Endothelial cell of umbilical vein (primary cell): ENCODE data around the gene KHNYN. TPM values are rescaled to one million over a fixed set of nuclear protein-coding genes. Genes with fewer than 3 reads are reported as not detected.

ENCODE experiments used
- BruUV-seq: library from RNA; stranded (reverse); fragments of 400-500 nt; replicated peaks from 2 replicates; lab custom pipeline; 2021; lab: Mats Ljungman, UMichigan
- CTCF ChIA-PET: fragments of 300-600, 350-600 bp; sonication (Branson Sonifier 250); formaldehyde crosslinking; loops from one replicate; lab custom pipeline; 2021; ENCODE audit warnings: antibody characterized with exemption, inconsistent platforms; lab: Charles Lee
- POLR2A ChIA-PET: fragments of 300-600, 350-600 bp; sonication (Branson Sonifier 250); formaldehyde crosslinking; loops from one replicate; lab custom pipeline; 2021; ENCODE audit warnings: antibody characterized with exemption, inconsistent platforms; lab: Charles Lee
- DNase-seq: peaks from one replicate; pipeline ENCODE4 v3.0.0-alpha.2; 2011; ENCODE audit warnings: low read depth, low spot score
- FAIRE-seq: peaks from 2 replicates; lab custom pipeline; 2011; peaks lifted over from hg19 to GRCh38; lab: Jason Lieb, UNC
- H2AFZ ChIP-seq: 2 replicates; pipeline ENCODE4 v1.6.0; 2012; ENCODE audit warnings: low read depth, low read length, control low read depth, inconsistent platforms
- H3K27ac ChIP-seq: 2 replicates; pipeline ENCODE4 v1.5.1; 2011; ENCODE audit warnings: low read depth, mild to moderate bottlenecking, control low read depth, low read length, moderate library complexity; ENCODE audit not compliant: insufficient read depth
- H3K27me3 ChIP-seq, 2 experiments: 2 replicates each; pipeline versions ENCODE4 v1.6.0 to v1.6.1; 2011; ENCODE audit warnings: low read length in 2 of 2, mixed read lengths in 1 of 2; ENCODE audit not compliant: control insufficient read depth in 2 of 2, insufficient read depth in 2 of 2
- H3K36me3 ChIP-seq, 2 experiments: 2 replicates in 1 of 2; 3 replicates in 1 of 2; pipeline ENCODE4 v1.5.1; 2011; ENCODE audit warnings: low read length in 2 of 2, mild to moderate bottlenecking in 1 of 2, moderate library complexity in 1 of 2; ENCODE audit not compliant: control insufficient read depth in 2 of 2, insufficient read depth in 2 of 2; ENCODE audit errors: extremely low read depth in 1 of 2
- H3K4me1 ChIP-seq: 3 replicates; pipeline ENCODE4 v1.5.1; 2011; ENCODE audit warnings: mild to moderate bottlenecking, low read length; ENCODE audit not compliant: control insufficient read depth, insufficient read depth; ENCODE audit errors: extremely low read depth
- H3K4me2 ChIP-seq: 2 replicates; pipeline ENCODE4 v1.6.1; 2011; ENCODE audit warnings: low read length, control low read depth, mixed read lengths; ENCODE audit not compliant: insufficient read depth
- H3K4me3 ChIP-seq, 3 experiments: fragments of 200-600 bp in 1 of 3; sonication (generic), shearing (Covaris generic) in 1 of 3; replicated peaks in 1 of 3; 2 replicates each; pipeline ENCODE4 v1.5.1; 2011 to 2016; ENCODE audit warnings: control low read depth in 3 of 3, low read length in 3 of 3, mild to moderate bottlenecking in 2 of 3, inconsistent platforms in 1 of 3, low read depth in 1 of 3, moderate library complexity in 1 of 3; ENCODE audit not compliant: insufficient read depth in 1 of 3
- H3K79me2 ChIP-seq: 2 replicates; pipeline ENCODE4 v1.6.0; 2012; ENCODE audit warnings: low read length, inconsistent platforms; ENCODE audit not compliant: control insufficient read depth, insufficient read depth
- H3K9ac ChIP-seq: replicated peaks from 2 replicates; pipeline ENCODE3; 2011; ENCODE audit warnings: low read length, control low read depth; ENCODE audit not compliant: insufficient read depth; ENCODE audit errors: extremely low read depth
- H3K9me1 ChIP-seq: replicated peaks from 3 replicates; pipeline ENCODE4 v1.6.0; 2011; ENCODE audit warnings: mild to moderate bottlenecking, low read length; ENCODE audit not compliant: control insufficient read depth, insufficient read depth; ENCODE audit errors: extremely low read depth
- H3K9me3 ChIP-seq: replicated peaks from 2 replicates; pipeline ENCODE4 v1.5.1; 2012; ENCODE audit warnings: low read length, inconsistent platforms; ENCODE audit not compliant: control insufficient read depth, insufficient read depth
- H4K20me1 ChIP-seq: replicated peaks from 2 replicates; pipeline ENCODE3; 2011; ENCODE audit warnings: mild to moderate bottlenecking, low read length; ENCODE audit not compliant: control insufficient read depth, insufficient read depth; ENCODE audit errors: extremely low read depth
- EZH2 ChIP-seq: IDR thresholded peaks from 2 replicates; pipeline ENCODE4 v1.6.1; 2012; ENCODE audit warnings: borderline replicate concordance, low read depth, mild to moderate bottlenecking, moderate library complexity, low read length, inconsistent platforms; ENCODE audit not compliant: severe bottlenecking
- FOS ChIP-seq: IDR thresholded peaks from 2 replicates; pipeline ENCODE4 v1.6.1; 2011; ENCODE audit warnings: mild to moderate bottlenecking, low read length, moderate library complexity, borderline replicate concordance; ENCODE audit not compliant: insufficient read depth
- GATA2 ChIP-seq: IDR thresholded peaks from 2 replicates; pipeline ENCODE4 v1.7.0; 2011; ENCODE audit warnings: low read depth, mild to moderate bottlenecking, moderate library complexity, mixed read lengths, low read length; ENCODE audit not compliant: insufficient read length, insufficient read depth
- MYC ChIP-seq: IDR thresholded peaks from one replicate; pipeline ENCODE4 v1.6.1; 2011; ENCODE audit warnings: mild to moderate bottlenecking, low read depth, low read length
- POLR2A ChIP-seq: IDR thresholded peaks from 2 replicates; pipeline ENCODE4 v1.6.1; 2012; ENCODE audit warnings: low read depth, mild to moderate bottlenecking, control low read depth, low read length
- POLR2AphosphoS5 ChIP-seq: IDR thresholded peaks from 2 replicates; pipeline ENCODE4 v1.6.1; 2012; ENCODE audit warnings: low read depth, mild to moderate bottlenecking, control low read depth, low read length, moderate library complexity; ENCODE audit not compliant: insufficient read depth
- dilution Hi-C: fragments of 300-500 bp; cut with MboI; formaldehyde crosslinking; loops from one replicate; pipeline ENCODE4 v1.15.0; 2019; ENCODE audit warnings: low sequenced_read_pairs; ENCODE audit not compliant: extremely low pct_ligation_motif_present
- intact Hi-C: fragments of 100-400 bp; cut with micrococcal nuclease; formaldehyde crosslinking; loops from one replicate; pipeline ENCODE4 v1.10.0; 2022
- polyA plus RNA-seq, 4 experiments: library from polyadenylated mRNA; depleted of rRNA in 3 of 4; stranded (reverse) in 3 of 4; unstranded in 1 of 4; fragments of >200 nt; gene quantifications; 2 replicates each; pipeline versions ENCODE4 v1.2.1 to v1.2.3, GENCODE V29; 2011 to 2012; ENCODE audit warnings: missing spikeins in 1 of 4
- total RNA-seq: library from RNA; stranded (reverse); gene quantifications from 2 replicates; pipeline ENCODE4 v1.2.3, GENCODE V29; 2021
- TF ChIP-seq, protein P1 (sequence below), 2 donors: IDR thresholded peaks; 1 replicate in 1 of 2; 2 replicates in 1 of 2; pipeline ENCODE4 v1.5.1; 2011; ENCODE audit warnings: low read length in 2 of 2, mild to moderate bottlenecking in 2 of 2, moderate library complexity in 2 of 2, control low read depth in 1 of 2, inconsistent platforms in 1 of 2, low read depth in 1 of 2; ENCODE audit not compliant: insufficient read depth in 1 of 2; ENCODE audit errors: extremely low read depth in 1 of 2
- TF ChIP-seq, protein P2 (sequence below): IDR thresholded peaks from 2 replicates; pipeline ENCODE4 v1.6.1; 2011; ENCODE audit not compliant: insufficient read depth, insufficient read length

KHNYN gene
- total and polyA plus RNA-seq, 2 donors (not counting 3 experiments of a cell fraction or from before 2014, with no cell fraction given), result 25.4 to 63.3 TPM

DNA sequence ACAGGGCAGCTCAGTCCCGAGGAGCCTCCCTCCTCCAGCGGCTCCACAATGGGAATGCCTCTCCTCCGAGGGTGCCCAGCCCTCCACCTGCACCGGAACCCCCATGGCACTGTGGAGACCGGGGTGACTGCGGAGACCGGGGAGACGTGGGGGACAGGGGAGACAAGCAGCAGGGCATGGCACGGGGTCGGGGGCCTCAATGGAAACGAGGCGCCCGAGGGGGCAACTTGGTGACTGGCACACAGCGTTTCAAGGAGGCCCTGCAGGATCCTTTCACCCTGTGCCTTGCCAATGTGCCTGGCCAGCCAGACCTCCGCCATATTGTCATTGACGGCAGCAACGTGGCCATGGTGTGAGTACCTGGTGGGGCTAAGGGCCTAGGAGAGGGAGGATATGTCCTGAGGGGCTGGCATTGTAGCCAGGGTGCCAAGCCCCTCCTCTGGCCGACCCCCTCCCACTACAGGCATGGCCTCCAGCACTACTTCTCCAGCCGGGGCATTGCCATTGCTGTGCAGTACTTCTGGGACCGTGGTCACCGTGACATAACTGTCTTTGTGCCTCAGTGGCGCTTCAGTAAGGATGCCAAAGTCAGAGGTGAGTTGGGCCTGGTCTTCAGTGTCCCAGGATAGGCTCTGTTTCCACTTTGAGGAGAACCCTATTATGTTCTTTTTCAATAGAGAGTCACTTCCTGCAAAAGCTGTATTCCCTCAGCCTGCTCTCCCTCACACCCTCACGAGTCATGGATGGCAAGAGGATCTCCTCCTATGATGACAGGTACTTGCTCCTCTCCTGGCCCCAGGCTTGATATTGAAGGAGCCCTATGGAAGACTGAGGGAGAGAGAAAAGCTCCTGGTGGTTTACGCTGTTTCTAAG lies 2.7 kb downstream of the KHNYN start:
- intact Hi-C loops, result loop anchor here (5.0 kb wide), 1 partner anchor 285 kb away; the partner anchor contains the start of genes PSME2 and RNF31

More for the DNA sequence above, 2.7 kb downstream of the KHNYN start:
- Histone ChIP-seq H3K9me3 (no peaks in the 10 kb centered on the region), H4K20me1 (no peaks in the 10 kb centered on the region), H2AFZ (no peak overlapping the region), H3K27me3 (no peaks in the 10 kb centered on the region), H3K9ac (no peak overlapping the region), H3K36me3 (peaks cover 7 to 18% of the 10 kb centered on the region in 2 experiments), H3K4me3 (peak overlapping the region in 1 of 3 experiments; percentile 12), H3K9me1 (no peaks in the 10 kb centered on the region), H3K4me2 (peak overlapping the region; percentile 1), H3K4me1 (peaks cover 48% of the 10 kb centered on the region), H3K27ac (no peak overlapping the region), H3K79me2 (peaks cover 23% of the 10 kb centered on the region)
- no TSS peak for BruUV-seq
- dilution Hi-C loops, result no loop called here
- TF ChIP-seq, protein P1, sequence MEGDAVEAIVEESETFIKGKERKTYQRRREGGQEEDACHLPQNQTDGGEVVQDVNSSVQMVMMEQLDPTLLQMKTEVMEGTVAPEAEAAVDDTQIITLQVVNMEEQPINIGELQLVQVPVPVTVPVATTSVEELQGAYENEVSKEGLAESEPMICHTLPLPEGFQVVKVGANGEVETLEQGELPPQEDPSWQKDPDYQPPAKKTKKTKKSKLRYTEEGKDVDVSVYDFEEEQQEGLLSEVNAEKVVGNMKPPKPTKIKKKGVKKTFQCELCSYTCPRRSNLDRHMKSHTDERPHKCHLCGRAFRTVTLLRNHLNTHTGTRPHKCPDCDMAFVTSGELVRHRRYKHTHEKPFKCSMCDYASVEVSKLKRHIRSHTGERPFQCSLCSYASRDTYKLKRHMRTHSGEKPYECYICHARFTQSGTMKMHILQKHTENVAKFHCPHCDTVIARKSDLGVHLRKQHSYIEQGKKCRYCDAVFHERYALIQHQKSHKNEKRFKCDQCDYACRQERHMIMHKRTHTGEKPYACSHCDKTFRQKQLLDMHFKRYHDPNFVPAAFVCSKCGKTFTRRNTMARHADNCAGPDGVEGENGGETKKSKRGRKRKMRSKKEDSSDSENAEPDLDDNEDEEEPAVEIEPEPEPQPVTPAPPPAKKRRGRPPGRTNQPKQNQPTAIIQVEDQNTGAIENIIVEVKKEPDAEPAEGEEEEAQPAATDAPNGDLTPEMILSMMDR (IDR thresholded peaks at IDR 0.05; ENCODE audit: extremely low read depth in 1 of 2, insufficient read depth in 1 of 2, low read depth in 1 of 2, low read length in 2 of 2), result no peak
- TF ChIP-seq POLR2AphosphoS5, result no peak
- TF ChIP-seq EZH2, result no peak
- TF ChIP-seq MYC, result no peak
- TF ChIP-seq POLR2A, result no peak
- TF ChIP-seq FOS, result no peak
- TF ChIP-seq, protein P2, sequence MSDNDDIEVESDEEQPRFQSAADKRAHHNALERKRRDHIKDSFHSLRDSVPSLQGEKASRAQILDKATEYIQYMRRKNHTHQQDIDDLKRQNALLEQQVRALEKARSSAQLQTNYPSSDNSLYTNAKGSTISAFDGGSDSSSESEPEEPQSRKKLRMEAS, result no peak
- no peak for TF ChIP-seq GATA2
- DNase-seq (no peak), FAIRE-seq (no peak)
- POLR2A ChIA-PET, result interaction anchor here (0.7 to 3.2 kb wide), 8 partner anchors 10 to 338 kb away, joined by 3 to 36 read pairs (median 4); partner anchors contain the start of genes NYNRIN and PCK2
- CTCF ChIA-PET, result interaction anchor here (0.6 to 10.2 kb wide), 37 partner anchors 9 to 318 kb away, joined by 3 to 811 read pairs (median 10); partner anchors contain the start of genes ADCY4, CHMP4A, CIDEB and DCAF11
